ENCODE measurements around the gene SLC16A12. TPM values are rescaled to one million over a fixed set of nuclear protein-coding genes. Genes with fewer than 3 reads are reported as not detected.

SLC16A12 gene
- total RNA-seq, 1 donor from 2014 or later, result not detected

DNA sequence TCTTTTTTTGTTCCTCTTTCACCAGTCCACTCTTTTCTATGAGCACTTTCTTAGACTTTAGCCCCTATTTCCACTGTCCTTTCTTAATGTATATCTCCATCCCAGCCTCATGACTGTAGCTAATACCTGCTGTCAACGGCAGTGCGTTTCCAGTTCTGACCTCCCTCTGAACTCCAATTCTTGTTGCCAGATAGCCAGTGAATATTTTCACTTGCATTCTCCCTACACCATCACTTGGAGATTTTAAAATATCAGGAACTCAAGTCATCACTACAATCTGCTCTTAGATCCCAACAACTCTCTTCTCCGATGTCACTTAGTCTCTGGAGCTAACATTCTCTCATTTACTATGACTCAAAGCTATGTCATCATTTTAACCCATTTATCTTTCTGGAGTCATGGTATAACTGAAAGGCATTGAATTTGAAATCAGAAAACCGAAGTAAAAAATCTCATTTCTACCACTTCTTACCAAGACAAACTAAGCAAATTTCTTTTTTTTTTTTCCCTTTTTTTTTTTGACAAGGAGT, 5.1 kb upstream of the SLC16A12 start:
- Mint-ChIP-seq H3K4me3 (ENCODE audit: unreplicated experiment) (no peak overlapping the region), H3K27ac (ENCODE audit: unreplicated experiment) (no peak overlapping the region), H3K36me3 (ENCODE audit: unreplicated experiment) (no peaks in the 10 kb centered on the region), H3K9me3 (ENCODE audit: unreplicated experiment) (peaks cover 4% of the 10 kb centered on the region), H3K4me1 (ENCODE audit: low read depth, unreplicated experiment) (no peaks in the 10 kb centered on the region), H3K27me3 (ENCODE audit: unreplicated experiment) (peaks cover 16% of the 10 kb centered on the region)
- DNase-seq, result no peak
- TF ChIP-seq CTCF (IDR thresholded peaks at IDR 0.05; ENCODE audit: partially characterized antibody, unreplicated experiment), result no peak

- no peak for TF ChIP-seq CTCF (IDR thresholded peaks at IDR 0.05; ENCODE audit: partially characterized antibody, unreplicated experiment)
Observed at GRCh38 chr10:89537364-89537763, 2.0 kb upstream of the SLC16A12 start.

GRCh38 chr10:89536013-89536354, 590 bp upstream of the SLC16A12 start:
- H3K27ac Mint-ChIP-seq (ENCODE audit: unreplicated experiment), result no peak overlapping the region

More at GRCh38 chr10:89537364-89537763, 2.0 kb upstream of the SLC16A12 start:
- Mint-ChIP-seq H3K9me3 (ENCODE audit: unreplicated experiment) (peaks cover 7% of the 10 kb centered on the region), H3K4me3 (ENCODE audit: unreplicated experiment) (no peak overlapping the region), H3K27ac (ENCODE audit: unreplicated experiment) (no peak overlapping the region), H3K27me3 (ENCODE audit: unreplicated experiment) (peaks cover 26% of the 10 kb centered on the region), H3K4me1 (ENCODE audit: low read depth, unreplicated experiment) (peaks cover 2% of the 10 kb centered on the region), H3K36me3 (ENCODE audit: unreplicated experiment) (peaks cover 3% of the 10 kb centered on the region)
- no peak for DNase-seq

GRCh38 chr10:89534826-89535166, 598 bp downstream of the SLC16A12 start:
- H3K4me1 Mint-ChIP-seq (ENCODE audit: low read depth, unreplicated experiment), result peaks cover 2% of the 10 kb centered on the region

More at GRCh38 chr10:89536013-89536354, 590 bp upstream of the SLC16A12 start:
- peaks cover 3% of the 10 kb centered on the region for H3K36me3 Mint-ChIP-seq (ENCODE audit: unreplicated experiment)
- H3K4me1 Mint-ChIP-seq (ENCODE audit: low read depth, unreplicated experiment), result peaks cover 2% of the 10 kb centered on the region
- H3K4me3 Mint-ChIP-seq (ENCODE audit: unreplicated experiment), result peak overlapping the region; percentile 54
- peaks cover 7% of the 10 kb centered on the region for H3K9me3 Mint-ChIP-seq (ENCODE audit: unreplicated experiment)
- no peak for DNase-seq
- no peak for TF ChIP-seq CTCF (IDR thresholded peaks at IDR 0.05; ENCODE audit: partially characterized antibody, unreplicated experiment)
- peaks cover 26% of the 10 kb centered on the region for H3K27me3 Mint-ChIP-seq (ENCODE audit: unreplicated experiment)

More at GRCh38 chr10:89534826-89535166, 598 bp downstream of the SLC16A12 start:
- Mint-ChIP-seq H3K27ac (ENCODE audit: unreplicated experiment) (no peak overlapping the region), H3K36me3 (ENCODE audit: unreplicated experiment) (peaks cover 3% of the 10 kb centered on the region), H3K4me3 (ENCODE audit: unreplicated experiment) (peak overlapping the region; percentile 83), H3K27me3 (ENCODE audit: unreplicated experiment) (peaks cover 24% of the 10 kb centered on the region), H3K9me3 (ENCODE audit: unreplicated experiment) (peaks cover 7% of the 10 kb centered on the region)
- no peak for DNase-seq
- TF ChIP-seq CTCF (IDR thresholded peaks at IDR 0.05; ENCODE audit: partially characterized antibody, unreplicated experiment), result no peak

Data from glutamatergic neuron (in vitro differentiated cells).